IMR-90 (cell line): ENCODE data around the gene ADGB.
"Not testable (repeated sequence)": the region's sequence is repeated elsewhere in the genome, so short reads cannot be mapped to it uniquely, and the experiment has no call there.

Source experiments
- BHLHE40 ChIP-seq: fragments of 150-350 bp; IDR thresholded peaks from 2 replicates; pipeline ENCODE4 v1.6.1; 2016; ENCODE audit warnings: mild to moderate bottlenecking, low read depth, low read length
- CEBPB ChIP-seq: IDR thresholded peaks from 2 replicates; pipeline ENCODE4 v1.6.1; 2012; ENCODE audit warnings: low read depth, low read length, improper control_type of control experiment
- CHD1 ChIP-seq: IDR thresholded peaks from 2 replicates; pipeline ENCODE4 v1.6.1; 2012; ENCODE audit warnings: low read depth, low read length, improper control_type of control experiment
- CTCF ChIP-seq: conservative IDR thresholded peaks from 2 replicates; pipeline ENCODE4 v1.5.1; 2012; ENCODE audit warnings: mild to moderate bottlenecking, low read depth, low read length, improper control_type of control experiment
- FOS ChIP-seq: fragments of 150-350 bp; IDR thresholded peaks from 2 replicates; pipeline ENCODE4 v1.6.1; 2016; ENCODE audit warnings: low read depth, low read length
- MAFK ChIP-seq: IDR thresholded peaks from 2 replicates; pipeline ENCODE4 v1.6.1; 2012; ENCODE audit warnings: low read depth, low read length, improper control_type of control experiment
- MAZ ChIP-seq: IDR thresholded peaks from 2 replicates; pipeline ENCODE4 v1.6.1; 2012; ENCODE audit warnings: low read depth, mild to moderate bottlenecking, low read length, improper control_type of control experiment, moderate library complexity, borderline replicate concordance
- MXI1 ChIP-seq: IDR thresholded peaks from 2 replicates; pipeline ENCODE4 v1.6.1; 2012; ENCODE audit warnings: low read depth, mild to moderate bottlenecking, low read length, moderate library complexity, borderline replicate concordance
- POLR2A ChIP-seq: IDR thresholded peaks from 2 replicates; pipeline ENCODE4 v1.6.1; 2012; ENCODE audit warnings: mild to moderate bottlenecking, low read depth, low read length
- RAD21 ChIP-seq: IDR thresholded peaks from 2 replicates; pipeline ENCODE4 v1.6.1; 2012; ENCODE audit warnings: low read length, improper control_type of control experiment
- RCOR1 ChIP-seq: IDR thresholded peaks from 2 replicates; pipeline ENCODE4 v1.6.1; 2012; ENCODE audit warnings: mild to moderate bottlenecking, low read length, improper control_type of control experiment; ENCODE audit not compliant: insufficient replicate concordance
- RFX5 ChIP-seq: IDR thresholded peaks from 2 replicates; pipeline ENCODE4 v1.8.0; 2012; ENCODE audit warnings: low read depth, mild to moderate bottlenecking, low read length, moderate library complexity

- TF ChIP-seq POLR2A, CTCF, RCOR1, BHLHE40, CEBPB, MAFK, RAD21, MAZ, MXI1, FOS, CHD1, RFX5: not testable (repeated sequence)
These were observed 204.4 kb downstream of the ADGB start for GRCh38 chr6:146803167-146803566.
